Activated CD4-positive, alpha-beta T cell treated with anti-CD3 and anti-CD28 coated beads, Interleukin-2, Interleukin-6, amounts not matched to agents 100 ng/mL and 50 ng/mL, durations not matched to agents 16 hours and 8 hours (primary cell): Measurements from ENCODE around the gene CFAP46.
"Not testable (repeated sequence)": the region's sequence is repeated elsewhere in the genome, so short reads cannot be mapped to it uniquely, and the experiment has no call there.

Source experiments
- DNase-seq: peaks from one replicate; pipeline ENCODE4 v3.0.0-alpha.2; 2020

Gene CFAP46

DNA sequence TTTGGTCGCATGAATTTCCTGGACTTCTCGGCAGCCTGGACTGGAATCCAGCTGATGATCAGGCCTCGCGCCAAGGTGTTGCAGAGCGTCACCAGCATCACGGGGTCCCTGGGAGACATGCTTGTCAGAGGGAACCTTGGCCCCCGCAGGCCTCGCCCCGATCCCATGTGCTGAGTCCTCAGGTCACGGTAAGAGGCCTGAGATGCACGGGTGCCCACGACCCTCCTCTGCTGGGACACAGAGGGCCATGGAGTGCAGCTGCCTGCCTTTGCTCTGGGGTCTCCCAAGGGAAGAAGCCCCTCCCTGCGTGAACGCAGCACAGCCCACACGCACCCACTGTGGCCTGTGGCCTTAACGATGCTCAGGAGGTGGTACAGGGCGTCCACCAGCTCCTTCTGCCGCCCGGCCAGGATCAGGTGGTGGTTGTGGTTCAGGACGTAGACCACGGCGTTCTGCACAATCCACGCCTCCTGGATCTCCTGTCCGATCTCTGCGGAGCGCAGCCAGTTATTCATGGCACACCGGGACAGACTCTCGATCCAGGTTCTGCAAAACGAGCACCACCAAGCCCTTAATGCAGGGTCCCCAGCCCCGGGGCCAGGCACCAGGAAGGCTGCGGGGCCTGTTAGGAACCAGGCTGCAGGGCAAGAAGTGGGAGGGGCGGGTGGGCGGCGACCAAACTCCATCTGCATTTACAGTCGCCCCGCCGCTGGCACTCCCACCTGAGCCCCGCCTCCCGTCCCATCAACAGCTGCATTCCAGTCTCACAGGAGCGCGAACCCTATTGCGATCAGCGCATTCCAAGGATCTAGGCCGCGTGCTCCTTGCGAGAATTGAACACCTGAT lies 29.4 kb downstream of the CFAP46 start:
- DNase-seq, result no peak

DNA sequence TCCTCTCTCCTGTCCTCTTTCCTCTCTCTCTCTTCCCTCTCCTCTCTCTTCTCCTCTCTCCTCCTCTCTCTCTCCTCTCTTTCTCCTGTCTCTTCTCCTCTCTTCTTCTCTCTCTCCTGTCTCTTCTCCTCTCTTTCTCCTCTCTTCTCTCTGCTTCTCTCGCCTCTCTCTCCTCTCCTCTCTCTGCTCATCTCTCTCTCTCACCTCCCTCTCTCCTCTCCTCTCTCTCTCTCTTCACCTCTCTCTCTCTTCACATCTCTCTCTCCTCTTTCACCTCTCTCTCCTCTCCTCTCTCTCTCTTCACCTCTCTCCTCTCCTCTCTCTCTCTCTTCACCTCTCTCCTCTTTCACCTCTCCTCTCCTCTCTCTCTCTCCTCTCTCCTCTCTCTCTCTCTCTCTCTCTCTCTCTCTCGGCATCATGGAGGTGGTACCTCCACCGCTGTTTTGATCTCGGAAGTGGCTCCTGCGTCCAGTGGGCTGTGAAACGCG lies 30.1 kb downstream of the CFAP46 start:
- no peak for DNase-seq

DNA sequence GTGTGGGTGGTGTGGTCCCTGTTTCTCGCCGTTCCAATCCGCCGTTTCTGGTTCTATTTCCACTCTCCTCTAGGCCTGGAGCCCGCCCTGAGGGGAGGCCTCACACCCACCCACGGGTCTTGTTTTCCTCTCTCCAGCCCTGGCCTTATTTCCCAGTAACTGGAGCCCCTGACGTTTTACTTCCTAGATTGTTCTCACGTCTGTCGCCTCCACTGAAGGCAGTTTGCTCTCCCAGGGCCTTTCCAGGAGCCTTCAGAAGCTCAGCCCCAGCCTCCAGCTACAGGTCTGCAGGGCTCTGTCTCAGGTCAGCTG lies 30.6 kb downstream of the CFAP46 start:
- no peak for DNase-seq

DNA sequence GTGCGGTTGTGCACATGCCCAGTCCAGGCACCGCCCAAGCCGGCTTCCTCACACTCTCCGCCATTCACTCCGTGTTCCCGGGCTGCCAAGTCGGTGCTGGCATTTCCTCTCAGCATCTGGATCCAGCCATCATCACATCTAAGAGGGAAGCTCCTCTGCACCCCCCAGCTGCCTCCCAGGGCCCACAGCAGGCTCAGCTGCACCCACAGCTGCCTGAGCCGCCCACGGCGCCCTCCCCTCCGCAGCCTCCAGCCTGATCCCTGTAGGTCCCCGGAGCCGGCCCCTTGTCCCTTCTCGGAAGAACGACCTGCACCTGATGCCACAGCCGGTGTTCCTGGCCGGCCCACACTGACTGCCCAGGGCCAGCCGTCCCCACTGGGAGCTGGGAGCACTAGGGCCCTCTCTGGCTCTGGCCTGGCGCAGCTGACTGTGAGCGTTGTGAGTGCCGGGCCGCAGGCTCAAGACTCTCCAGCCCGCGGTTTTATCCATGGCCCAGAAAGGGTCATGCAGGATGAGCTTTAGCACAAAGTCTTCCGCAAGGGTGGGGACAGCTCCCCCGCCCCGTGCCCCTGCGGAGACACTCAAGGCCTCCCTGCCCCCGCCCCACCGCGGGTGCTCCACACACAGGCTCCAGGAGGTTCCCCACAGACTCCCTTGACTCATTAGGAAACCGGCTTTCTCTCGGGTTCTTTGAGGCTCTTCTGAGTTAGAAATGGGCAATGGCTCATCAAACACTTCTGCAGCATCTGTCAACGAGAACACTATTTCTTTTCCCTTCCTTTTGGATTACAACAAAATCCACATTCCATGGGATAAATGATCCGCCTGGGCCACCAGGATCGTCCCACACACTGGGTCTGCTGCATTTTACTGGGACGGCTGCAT lies 31.2 kb downstream of the CFAP46 start:
- no peak for DNase-seq

DNA sequence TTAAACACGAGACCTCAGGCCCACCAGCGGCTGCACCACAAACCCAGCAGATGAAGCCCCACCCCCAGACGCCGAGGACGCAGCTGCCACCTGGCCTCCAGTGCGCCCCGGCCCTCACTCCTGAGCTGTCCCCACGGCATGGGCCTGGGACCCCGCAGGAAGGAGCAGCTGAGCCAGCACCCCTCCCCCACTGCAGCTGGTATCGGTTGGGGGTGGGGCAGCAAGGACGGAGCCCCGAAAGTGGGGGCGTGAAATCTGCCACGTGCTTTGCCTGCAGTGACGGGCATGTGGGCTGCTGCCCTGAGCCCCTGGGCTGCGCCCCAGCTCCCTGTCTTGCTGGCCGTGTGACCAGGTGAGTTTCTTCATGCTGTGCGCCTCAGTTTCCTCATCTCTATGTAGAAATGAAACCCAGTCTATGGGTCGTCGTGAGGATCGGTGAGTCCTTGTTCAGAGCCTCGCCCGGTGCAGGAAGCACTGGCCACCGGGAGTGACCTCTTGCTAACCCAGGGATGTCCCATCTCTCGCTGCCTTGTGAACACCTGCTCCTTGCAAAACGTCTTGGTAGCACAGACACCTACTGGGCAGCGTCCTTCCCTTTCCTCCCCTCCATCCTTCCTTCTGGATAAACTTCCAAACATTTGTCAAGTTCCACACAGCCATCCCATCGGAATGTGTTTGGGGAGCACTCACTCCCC lies 32.0 kb downstream of the CFAP46 start:
- no peak for DNase-seq

DNA sequence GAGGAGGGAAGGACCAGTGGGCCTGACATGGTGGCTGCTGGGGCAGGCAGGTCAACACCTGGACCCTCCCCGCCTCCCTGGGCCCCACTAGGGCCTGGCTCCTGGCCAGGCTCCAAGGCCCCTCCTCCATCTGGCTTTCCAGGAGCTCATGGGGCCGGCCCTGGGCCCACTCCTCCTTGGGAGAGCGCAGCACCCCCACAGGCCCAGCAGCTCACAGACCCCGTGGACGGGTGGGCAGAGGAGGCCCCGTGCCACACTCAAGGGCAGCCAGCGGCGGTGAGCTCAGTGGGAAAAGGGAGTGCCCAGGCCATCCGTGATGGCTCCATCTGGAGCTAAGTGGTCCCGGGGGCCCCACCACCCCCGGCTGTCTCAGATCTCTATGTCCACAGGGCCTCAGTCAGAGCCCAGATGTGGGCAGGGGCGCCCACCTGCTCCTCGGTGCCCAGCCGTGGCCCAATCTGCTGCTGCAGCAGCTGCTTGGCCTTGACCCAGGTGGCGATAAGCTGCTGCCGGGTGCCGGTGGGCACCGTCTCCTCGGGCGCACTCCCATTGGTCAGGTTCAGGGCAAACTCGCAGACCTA lies 32.8 kb downstream of the CFAP46 start:
- DNase-seq, result no peak

DNA sequence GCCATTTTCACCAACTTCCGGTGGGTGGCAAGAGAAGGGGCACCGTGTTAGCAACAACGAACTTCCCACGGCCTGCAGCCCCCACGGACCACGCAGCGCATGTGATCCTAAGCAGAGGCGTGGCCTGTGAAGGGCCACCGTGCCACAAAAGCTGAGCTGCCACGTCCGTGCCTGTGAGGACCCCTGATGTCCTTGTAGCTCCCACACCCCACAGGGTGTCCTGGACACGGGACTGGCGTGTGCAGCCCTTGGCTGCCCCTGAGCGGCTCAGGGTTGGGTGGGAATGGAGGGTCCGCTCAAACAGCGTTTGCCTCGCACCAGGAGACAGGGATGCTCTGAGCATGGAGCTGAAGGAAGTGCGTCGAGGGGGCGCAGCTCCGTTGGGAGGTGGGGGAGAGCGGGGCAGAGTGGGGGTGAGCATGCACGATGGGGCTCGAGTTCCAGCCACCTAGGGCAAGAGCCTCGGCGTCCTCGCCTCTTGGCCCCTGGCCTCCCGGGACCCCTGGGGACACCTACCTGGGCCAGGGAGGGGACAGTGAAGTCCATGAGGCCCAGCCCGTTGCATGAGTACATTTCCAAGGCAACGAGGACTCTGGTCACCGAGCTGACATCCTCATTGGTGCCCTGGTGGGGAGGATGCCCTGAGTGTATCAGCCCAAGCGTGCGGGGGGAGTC lies 33.6 kb downstream of the CFAP46 start:
- no peak for DNase-seq

DNA sequence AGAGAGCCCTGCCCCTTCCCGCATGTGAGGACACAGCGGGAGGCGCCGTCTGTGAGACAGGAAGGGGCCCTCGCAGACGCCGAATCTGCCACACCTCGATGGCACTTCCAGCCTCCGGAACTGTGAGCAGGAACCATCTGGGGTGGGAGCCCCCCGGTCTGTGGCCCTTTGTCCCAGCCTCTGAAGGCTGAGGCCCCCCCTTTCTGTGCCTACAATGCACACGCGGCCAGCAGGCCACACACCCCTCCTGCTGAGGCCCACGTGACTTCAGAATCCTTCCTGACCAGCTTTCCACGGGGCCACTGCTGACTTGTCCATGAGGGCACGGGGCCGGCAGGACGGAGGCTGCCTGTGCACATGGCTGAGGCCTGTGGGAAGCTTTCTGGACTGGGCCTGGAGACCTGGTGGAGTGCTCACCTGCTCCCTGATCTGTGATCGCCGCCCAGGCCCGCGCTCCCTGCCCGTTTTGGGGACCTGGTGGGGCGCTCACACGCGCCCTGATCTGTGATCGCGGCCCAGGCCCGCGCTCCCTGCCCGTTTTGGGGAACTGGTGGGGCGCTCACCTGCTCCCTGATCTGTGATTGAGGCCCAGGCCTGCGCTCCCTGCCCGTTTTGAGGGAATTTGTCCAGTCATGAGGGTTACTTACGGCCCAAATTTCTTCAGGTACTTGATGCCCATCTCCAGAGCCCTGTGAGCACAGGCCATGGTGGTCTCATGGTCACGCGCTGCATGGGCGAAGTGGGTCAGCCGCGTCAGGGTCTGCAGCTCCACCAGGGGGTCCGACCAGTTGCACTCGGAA lies 34.3 kb downstream of the CFAP46 start:
- no peak for DNase-seq

DNA sequence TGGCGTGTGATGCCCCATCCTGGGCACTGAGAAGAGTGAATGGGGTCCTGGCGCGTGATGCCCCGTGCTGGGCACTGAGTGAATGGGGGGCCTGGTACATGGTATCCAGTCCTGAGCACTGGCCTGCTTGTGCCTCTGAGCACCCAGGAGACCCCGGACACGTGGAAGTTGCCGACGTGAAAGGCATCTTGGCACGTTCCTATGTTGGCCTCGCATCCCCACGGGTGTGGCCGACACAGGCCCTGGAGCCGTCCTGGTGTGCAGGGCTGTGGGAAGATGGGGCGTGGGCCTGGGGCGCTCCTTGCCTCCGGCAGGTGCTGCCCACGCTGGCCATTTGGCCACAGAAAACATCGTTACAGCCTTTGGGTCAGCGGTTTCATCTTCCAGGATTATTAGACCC lies 35.5 kb downstream of the CFAP46 start:
- DNase-seq, result no peak

DNA sequence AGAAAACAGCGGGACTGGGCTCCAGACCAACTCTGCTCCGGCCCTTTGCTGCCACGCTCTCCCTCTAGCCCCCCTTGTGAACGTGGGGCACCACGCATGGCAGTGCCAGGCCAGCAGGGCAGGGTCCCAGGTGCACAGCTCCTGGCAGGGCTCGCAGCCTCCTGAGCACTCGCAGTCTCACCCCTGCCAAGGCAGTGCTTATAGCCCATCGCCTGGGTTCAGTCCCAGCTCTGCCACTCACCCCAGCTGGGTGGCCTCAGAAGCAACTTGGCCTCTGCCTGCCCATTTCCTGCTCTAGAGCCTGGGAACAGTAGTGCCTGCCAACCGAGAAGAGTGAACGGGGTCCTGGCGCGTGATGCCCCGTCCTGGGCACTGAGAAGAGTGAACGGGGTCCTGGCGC lies 36.3 kb downstream of the CFAP46 start:
- no peak for DNase-seq

DNA sequence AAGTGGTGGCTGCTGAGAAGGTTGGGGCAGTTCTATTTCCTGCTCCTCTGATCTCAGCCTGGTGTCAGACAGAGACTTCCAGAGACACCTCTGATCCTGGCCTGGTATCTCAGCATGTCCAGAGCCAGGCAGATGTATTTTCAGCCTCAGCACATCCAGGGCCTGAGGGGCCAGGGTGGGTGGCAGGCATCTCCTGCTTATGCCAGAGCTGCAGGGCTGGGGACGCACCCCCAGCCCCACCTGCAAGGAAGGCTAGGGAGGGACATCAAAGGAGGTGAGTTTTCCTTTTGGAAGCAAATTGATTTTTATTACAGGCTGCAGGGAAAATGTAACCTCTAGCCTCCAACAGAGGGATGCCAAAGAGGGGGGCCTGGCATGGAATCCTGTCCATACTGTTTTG lies 36.7 kb downstream of the CFAP46 start:
- DNase-seq, result no peak

DNA sequence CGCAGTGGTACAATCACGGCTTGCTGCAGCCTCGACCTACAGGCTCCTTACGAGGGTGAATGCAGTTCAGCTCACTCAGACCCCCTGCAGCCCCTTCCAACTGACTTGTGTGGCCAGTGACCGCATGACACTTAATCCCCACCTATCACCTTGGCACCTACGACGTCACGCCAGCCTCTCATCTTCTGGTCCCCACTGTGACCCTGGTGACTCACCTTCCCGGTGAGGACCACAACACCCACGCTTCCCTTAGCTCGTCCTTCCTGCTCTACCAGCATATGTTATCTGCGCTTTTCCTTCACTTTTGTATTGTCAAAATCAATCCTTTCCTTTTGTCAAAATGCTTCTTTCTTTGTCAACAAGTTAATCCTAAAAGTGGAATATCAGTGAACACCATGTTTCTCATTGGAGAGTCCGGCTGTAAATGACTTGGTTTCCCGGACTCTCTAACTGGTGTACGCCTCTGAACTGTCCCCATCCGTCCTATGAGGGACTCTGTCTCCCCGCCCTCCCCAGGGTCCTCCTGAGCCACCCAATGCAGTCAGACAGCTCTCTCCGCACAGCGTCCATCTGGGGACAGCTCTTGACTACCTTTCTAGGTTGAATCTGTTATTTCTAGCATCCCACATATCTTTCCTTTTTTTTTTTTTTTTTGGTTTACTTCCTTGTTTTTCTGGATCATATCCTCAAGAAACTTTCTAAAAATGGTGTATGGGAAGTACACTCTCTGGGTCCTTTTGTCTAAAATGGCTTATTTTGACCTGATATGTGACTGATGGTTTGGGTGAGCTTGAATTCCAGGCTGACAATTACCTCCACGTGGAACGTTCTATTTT lies 37.3 kb downstream of the CFAP46 start:
- DNase-seq, result peak; percentile 38

DNA sequence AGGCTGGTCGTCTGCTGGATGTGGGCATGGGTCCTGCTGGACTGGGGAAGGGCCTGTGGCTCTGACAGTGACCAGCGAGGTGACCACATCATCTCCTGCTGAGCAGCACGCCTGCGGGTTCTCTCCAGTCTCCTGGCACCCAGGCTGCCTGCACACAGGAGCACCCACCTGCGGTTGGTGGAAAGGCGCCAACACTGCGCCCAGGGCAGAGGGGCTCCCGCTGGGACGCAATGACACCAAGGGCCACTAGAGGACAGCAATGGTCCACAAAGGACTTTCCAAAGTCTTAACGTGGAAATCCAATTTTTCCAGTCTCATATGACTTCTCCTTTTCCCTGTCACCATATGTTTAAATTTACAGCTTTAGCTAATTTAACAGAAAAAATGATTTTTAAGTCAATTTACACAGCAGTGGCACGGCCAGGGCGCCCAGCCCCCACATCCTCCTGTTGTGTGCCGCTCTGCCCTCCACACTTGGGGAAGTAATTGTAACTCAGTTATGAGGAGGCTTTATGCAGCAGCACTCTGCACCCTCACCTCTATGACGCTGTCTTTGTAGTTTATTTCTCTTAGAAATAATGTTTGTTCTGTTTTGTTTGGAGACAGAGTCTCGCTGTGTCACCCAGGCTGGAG lies 38.1 kb downstream of the CFAP46 start:
- DNase-seq, result peak; percentile 57

DNA sequence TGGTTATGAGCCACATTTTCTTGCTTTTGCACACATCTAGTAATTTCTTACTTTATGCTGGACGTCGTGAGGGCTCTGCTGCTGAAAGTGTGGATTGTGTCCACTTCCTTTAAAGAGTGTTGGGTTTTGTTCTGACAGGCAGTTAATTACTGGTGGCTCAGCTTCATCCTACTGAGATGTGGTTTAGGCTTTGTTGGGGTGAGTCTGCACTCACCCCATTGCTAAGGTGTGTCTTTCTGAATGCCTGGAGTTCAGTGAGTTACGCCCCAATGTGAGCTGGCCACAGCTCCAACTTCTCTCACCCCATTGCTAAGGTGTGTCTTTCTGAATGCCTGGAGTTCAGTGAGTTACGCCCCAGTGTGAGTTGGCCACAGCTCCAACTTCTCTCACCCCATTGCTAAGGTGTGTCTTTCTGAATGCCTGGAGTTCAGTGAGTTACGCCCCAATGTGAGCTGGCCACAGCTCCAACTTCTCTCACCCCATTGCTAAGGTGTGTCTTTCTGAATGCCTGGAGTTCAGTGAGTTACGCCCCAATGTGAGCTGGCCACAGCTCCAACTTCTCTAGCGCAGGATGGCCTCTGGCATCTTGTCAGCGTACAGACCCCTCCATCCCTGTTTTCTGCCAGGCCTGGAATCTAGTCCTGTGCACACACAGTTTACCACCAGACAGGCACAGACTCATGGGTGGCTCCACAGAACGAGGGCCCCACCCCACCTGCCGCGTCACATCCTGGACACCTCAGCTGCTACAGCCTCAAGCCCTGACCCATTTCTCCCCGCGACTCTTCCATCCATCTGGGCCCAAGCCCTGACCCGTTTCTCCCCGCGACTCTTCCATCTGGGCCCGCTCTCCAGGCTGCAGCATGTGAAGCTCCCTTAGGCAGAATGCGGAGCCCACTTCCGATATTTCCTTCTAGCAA lies 39.5 kb downstream of the CFAP46 start:
- DNase-seq, result not testable (repeated sequence)

DNA sequence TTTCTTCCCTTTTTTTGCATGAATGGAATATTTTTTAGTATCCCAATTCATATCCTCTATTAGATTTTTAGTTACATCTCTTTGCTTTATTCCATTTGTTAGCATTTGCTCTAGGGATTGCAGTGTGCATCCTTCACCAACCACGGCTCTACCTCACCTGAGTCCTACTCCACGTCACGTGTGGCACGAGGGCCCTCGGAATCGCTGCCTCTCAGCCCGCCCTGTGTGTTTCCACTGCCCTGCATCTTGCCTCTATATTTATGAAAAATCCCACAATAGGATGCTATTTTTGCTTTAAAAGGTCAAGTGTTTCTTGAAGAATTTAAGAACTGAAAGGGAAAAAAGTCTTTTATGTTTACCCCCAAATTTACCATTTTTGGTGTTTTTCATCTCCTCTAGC lies 41.0 kb downstream of the CFAP46 start:
- no peak for DNase-seq

DNA sequence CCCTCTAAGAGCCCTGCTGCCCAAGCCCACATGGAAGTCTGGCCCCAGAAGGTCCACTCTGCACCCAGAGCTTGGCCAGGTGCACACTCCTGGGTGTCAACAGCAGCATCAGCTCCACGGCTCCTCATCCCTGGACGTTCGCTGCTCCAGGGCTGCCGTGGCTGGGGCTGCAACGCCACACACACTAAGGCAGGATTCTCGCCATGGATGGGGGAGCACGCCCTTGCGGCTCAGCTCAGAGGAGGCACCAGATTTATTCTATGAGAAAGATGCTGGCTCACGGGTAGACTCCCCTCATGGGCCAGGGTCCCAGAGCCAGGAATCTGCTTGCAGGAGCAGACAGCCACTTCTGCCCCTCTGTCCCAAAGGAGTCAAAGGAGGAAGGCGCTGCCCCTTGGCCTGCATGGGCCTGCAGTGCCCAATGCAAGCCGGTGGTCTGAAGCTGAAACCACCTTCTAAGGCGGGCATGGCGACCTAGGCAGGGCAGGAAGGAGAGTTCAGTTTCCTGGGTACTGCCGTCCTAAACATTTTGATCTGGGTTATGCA lies 42.1 kb downstream of the CFAP46 start:
- no peak for DNase-seq

DNA sequence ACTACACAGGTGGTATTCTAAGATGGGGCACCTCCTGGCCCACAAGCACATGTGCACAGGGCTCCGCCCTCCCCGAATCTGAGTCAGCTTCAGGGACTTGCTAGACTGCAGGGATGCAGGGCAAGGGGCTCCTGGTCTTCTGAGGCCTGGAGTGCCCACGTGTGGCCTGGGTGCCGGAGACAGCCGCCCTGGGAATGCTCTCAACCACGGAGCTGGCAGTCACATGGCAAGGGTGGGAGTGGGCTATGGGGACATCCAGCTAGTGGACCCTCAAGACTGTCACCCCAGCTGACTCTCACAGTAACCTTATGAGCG lies 42.7 kb downstream of the CFAP46 start:
- no peak for DNase-seq

DNA sequence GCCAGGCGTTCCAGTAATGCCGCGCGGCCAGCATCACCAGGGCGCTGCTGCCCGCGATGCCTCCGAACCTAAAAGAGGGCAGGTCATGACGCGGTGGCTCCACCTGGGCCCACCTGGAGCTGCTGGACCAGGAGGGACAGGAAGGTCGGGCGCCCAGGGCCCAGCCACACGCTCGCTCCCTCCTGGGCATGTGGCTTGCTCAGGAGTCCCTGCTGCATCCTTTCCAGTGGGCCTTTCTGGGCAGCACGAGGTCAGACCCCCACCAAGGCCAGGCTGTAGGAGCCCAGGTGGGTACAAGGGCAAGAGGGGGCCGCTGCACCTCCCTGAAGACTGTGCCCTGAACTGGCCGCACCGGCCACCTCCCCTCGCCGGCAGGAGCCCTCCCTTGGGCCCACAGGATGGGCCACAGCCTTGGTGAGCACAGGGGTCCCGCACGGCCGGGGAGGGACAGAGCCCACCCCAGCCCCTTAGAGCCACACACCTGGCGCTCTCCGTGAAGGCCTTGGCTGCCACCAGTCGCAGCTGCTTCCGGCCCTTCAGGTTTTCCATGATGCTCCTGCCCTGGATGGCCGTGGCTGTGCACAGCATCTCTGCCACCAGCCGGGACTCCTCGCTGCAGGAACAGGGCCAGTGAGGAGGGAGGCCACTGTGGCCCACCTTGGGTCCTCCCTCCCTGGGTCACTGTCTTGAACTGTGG lies 43.2 kb downstream of the CFAP46 start:
- DNase-seq, result no peak
